ENCODE data around the gene QARS1.

QARS1 gene

DNA sequence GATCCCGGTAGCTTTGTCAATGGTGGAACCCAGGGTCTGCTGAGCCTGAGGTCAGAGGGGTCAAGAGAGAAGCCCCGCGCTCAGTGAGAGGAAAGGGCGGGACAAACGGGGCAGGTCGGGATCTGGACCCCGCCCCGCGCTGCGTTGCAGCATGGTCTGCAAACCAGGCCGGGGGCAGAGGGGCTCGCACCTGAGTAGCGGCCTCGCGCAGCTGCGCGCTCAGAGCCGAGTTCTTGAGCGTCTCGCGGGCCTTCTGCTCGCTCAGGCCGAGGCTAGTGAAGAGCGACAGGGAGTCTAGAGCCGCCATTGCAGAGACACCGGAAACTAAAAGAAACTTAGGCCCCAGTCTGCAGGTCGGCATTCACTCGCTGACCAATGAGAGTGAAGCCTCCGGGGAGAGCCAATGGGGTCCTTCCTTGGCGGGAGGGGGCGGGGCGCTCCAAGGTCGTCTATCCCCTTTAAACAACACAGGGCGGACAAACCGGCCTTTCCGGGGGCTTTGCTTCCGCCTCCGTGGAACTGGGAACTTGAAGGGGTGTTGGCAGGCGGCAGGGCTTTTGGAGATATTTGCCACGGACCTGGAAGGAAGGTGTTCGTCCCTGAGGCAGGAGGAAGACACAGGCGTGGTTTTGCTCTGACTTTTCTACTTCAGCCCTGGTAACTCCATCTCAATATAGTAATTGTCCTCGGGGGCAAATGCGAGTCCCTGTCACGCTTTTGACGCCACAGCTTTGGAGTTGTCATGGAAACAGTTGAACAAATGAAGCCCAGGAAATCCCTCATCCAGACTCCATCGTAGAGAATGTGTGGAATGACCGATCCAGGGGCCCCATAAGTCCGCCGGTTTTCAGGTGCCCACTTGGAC lies at the start of gene QARS1:
Gene QARS1, minus strand, starts transcription at position 331 of the 865 bp plus-strand sequence. Its CDS starts 24 bp downstream, at position 307.
- DNase-seq = peak; percentile 72

DNA sequence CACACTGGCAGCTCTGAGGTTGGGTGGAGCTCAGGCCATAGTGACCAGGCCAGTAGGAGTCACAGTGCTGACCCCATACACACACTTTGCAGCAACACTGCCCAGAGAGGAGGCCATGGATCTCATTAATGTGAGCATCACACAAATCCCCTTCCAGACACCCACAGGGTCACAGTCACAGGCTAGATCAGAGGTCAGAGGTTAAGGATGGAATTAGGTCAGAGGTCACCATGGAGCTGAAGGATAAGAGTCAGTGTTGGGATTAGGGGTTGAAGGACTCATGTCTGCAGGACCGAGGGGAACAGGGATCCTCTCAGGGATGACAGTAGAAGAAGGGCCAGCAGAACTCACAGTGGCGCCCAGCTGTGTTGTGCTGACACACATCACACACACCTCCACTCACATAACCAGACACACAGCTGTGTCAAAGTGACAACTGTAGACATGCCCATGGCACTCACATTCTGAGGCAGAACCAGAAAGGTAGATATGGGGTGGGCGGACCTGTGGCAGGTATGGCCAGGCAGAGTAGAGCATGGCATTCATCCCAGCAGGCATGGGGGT lies 48.9 kb upstream of the QARS1 start:
- DNase-seq = no peak

GRCh38 chr3:49151610-49152009 lies 47.1 kb upstream of the QARS1 start:
- no peak for DNase-seq

DNA sequence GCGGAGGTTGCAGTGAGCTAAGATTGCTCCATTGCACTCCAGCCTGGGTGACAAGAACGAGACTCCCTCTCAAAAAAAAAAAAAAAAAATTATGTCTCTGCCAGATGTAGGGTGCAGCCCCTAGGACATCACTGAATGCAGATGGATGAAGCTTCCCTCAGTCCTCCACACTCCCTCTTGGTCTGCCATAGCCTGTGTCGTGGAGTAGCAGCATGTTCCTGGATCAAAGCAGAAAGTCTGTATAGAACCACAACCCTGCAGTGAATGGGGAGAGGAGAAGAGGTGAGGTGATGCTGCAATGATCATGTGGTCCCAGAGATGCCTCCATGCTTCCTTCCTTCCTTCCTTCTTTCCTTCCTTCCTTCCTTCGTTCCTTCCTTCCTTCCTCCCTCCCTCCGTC lies 43.6 kb upstream of the QARS1 start:
- DNase-seq = no peak

GRCh38 chr3:49140080-49140479 lies 35.5 kb upstream of the QARS1 start:
- DNase-seq = no peak

DNA sequence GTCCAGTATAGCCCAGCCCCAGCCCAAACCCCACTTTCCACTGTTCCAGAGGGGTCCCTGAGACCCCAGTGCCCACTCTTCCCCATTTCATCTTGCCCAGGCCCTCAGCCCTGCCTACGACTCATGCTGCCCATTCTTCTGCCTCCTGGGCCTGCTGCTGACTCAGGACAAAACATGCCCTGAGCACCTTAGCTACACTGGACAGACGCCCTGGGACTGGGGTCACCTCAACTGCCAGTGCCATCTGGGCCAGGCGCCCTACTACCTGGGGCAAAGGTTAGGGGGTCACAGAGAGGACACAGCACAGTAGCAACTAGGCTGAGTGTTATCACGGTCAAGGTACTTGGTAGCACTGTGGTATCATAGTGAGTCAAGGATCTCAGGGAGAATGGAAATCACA lies 30.9 kb upstream of the QARS1 start:
- DNase-seq = no peak

GRCh38 chr3:49134471-49135265 lies 30.1 kb upstream of the QARS1 start:
- no peak for DNase-seq

DNA sequence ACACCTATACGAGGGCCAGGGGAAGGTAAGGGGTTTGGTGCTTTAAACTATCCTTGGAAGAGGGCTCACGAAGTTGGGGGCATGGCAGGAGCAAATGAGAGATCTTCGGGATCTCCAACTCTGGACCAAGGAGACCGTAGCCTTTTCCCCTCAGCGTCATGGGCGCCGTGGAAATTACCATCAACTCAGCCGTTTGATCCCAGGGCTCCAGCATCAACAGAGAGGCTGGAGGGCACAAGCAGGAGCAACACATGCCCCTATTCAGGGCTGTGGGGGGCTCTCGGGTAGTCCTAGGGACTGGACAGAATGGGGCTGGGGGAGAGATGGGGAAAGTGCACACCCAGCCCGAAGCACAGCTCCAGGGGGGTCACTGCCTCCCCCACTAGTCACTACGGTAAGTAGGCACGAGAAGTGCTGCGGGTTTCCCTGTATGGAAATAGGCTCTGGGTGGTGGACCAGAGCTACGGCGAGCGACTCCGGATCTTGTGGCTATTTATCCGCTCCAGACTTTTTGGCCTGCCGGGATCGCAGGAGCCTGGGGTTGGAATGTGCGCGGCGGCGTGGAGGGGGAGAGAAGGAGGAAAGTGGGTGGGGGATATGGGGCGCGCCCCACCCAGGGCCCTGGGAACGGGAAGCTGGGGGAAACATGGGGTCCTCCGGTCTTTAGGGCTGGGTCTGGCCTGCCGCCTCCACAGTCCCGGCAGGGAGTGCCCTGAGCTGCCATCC lies 28.8 kb upstream of the QARS1 start:
- DNase-seq = peak; percentile 51

DNA sequence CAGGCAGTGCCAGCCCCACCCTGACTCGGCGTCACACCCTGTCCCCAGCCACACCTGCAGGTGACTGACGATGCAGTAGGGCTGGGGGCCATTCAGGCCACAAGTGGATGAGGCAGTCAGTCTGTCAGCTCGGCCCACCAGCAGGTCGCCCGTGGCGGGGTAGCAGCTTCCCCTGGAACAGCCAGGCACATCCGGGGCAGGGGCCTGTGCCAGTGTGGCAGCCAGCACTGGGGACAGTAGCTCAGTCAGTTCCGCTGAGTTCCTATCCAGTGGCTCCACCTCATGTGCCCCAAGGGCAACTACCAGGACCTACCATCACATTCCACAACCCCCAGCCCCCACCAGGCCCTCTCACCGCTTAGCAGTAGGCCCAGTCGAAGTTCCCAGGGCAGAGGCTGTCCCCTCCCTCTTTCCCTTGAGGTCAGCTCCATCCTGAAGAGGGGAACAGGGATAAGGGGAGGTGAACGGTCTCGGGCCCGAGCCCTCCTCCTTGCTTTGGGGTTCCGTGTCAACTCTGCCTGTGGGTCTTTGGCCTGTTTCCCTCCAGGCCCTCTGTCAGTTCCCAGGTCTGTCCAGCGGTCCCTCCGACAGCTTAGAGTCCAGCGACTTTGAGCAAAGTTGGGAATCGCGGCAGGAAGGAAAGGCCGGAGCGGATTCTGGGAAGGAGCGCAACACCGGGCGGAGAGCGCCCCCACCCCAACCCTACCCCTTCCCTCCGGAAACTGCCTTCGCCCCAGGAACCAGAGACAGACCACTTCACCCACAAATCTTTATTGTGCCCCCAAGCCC lies 28.1 kb upstream of the QARS1 start, which contains the start of gene LAMB2:
Gene LAMB2, minus strand, starts transcription at position 614 of the 789 bp plus-strand sequence. Its CDS starts 183 bp downstream, at position 431.
- DNase-seq = peak; percentile 44

DNA sequence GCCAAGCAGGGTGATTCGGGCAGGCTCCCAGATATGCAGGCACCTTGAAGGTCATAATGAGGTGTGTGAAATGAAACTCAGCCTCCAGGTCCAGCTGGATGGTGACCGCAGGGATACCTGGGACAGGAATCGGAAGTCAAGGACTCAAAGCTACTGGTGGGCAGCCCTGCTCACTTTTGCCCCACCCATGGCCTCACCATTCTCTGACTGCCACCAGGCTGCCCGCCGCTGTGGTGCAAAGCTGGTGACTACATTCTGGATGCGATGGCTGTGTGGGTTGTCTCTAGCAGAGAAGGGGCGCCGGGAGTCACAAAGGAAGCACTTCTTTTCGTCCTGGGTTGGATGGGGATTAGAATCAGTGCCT lies 27.5 kb upstream of the QARS1 start:
- DNase-seq = no peak

DNA sequence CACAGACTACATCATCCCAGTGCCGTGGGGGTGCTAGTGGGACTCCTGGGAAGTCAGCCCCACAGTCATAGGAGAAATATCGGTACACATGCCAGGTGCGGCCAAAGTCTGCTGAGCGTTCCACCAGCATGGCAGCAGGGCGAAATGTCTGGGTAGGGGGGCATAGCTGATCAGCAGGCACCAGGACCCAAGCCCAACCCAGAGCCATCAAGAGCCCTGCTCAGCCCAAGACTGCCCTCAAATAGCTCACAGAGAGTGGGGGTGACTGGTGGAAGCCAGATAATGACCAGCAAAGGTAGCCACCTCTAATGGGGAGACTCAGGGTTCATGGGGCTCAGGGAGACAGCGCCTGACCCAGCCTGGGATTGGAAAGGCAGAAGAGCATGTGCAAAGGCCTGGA lies 27.0 kb upstream of the QARS1 start:
- no peak for DNase-seq

- no peak for DNase-seq
Measured at GRCh38 chr3:49131040-49131439, 26.5 kb upstream of the QARS1 start.

DNA sequence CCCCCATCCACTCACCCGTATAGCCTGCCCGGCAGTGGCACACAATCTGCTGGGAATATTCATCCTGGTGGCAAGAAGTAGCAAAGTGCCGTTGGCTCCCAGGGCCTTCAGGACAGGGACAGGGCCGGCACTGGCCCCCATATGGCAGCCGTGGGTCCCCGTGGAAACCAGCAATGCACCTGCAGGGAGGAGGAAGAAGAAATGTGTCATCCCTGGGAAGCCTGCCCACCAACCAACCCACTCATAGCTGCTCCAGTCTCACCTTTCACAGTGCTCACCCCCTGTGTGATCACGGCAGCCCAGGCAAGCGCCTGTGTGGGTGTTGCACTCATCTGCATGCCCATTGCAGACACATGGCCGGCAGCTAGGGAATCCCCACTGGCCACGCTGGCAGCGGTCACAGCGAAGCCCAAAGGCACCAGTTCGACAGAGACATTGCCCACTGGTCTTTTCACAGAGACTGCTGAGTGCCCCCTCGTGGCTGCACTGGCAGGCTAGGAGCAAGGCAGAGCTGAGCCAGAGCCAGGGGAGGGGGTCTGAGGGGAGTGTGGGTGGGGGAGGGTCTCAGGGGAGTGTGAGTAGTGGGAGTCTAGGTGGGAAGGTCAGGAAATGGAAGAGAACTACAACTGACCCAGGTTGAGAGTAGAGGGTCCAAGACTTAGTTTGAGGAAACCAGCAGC lies 20.6 kb upstream of the QARS1 start:
- DNase-seq = no peak

DNA sequence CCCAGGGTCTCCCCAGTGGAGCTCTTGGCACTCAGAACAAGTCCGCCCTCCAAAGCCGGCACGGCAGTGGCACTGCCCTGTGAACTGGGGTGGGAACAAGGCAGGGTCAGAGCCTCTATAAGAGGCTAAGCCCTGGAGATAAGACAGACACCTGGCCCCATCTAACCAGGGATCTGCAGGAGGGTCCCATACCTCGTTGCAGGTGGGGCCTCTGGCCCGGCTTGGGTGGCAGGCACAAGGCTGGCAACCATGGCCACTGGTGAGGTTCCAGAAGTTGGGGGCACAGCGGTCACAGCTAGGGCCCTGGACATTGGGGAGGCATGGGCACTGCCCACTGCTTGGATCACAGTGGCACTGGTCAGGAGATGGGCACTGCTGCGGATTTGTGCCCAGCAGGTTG lies 19.6 kb upstream of the QARS1 start:
- DNase-seq = no peak

GRCh38 chr3:49123687-49124086 lies 19.1 kb upstream of the QARS1 start:
- DNase-seq = no peak

- no peak for DNase-seq
Measured at GRCh38 chr3:49122886-49123545, 18.5 kb upstream of the QARS1 start.

DNA sequence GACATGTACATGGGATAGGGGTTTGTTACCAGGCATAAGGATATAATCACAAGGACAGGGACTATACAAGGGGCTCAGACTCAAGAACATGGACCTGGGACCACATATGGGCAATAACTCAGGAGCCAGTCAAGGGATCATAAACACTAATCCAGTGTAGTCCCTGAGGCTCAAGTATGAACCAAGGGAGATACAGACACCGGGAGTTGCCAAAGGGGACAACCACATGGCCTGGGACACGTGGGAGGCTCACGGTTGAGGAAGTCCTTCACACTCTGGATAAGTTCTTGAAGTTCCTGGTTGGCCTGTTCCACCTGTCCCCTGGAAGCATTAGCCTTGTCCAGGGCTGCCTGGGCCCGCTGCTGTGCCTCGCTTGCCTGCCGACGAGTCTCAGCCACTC lies 17.9 kb upstream of the QARS1 start:
- DNase-seq = no peak

- no peak for DNase-seq
Measured at GRCh38 chr3:49122022-49122421, 17.5 kb upstream of the QARS1 start.

GRCh38 chr3:49121132-49121736 lies 16.7 kb upstream of the QARS1 start:
- DNase-seq = no peak

DNA sequence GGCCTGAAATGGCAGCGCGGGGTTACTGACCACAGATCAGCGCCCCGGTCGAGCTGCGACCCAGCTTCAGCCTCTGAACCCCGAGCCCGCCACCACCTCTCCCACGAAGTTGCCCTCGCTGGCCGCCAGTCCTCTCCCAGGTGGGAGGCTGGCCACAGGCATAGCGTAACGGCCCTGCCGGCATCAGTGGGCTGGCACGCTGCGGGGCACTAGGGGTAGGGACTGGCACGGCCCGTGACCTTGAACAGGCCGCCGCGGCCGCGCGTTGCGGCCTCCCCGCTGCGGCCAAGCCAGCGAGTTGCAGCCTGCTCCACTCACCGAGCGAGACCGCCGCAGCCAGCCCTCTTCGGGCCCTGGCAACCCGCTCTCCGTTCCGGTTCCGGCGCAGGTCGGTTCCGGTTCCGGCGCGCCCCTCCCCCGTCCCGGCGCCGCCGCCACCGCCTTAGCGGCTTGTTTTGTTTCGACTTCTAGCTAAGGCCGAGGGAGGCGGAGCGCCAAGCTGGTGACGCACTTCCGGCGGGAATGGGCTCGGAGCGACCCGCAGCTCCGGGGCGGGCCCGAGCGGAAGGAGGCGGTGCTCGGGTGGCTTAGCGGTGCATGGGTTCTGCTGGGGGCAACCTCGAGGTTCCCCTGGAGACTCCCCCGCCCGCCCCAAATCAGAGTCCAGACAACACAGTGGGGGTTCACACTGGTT lies 16.0 kb upstream of the QARS1 start, which contains the start of gene USP19:
Gene USP19, minus strand, starts transcription at position 386 of the 694 bp plus-strand sequence. CDS start 1,678 bp downstream, outside the sequence.
- DNase-seq = peak; percentile 57
